DMS114 treated with DMSO at 0.1 percent for 48 hours (cell line): ENCODE measurements around the gene MARCHF5.
"Not testable (repeated sequence)": the region's sequence is repeated elsewhere in the genome, so short reads cannot be mapped to it uniquely, and the experiment has no call there.

Experiments used
- DNase-seq: peaks from one replicate; lab custom pipeline; 2025; ENCODE audit not compliant: unreplicated experiment; lab: John Stamatoyannopoulos, UW

Gene MARCHF5

DNA sequence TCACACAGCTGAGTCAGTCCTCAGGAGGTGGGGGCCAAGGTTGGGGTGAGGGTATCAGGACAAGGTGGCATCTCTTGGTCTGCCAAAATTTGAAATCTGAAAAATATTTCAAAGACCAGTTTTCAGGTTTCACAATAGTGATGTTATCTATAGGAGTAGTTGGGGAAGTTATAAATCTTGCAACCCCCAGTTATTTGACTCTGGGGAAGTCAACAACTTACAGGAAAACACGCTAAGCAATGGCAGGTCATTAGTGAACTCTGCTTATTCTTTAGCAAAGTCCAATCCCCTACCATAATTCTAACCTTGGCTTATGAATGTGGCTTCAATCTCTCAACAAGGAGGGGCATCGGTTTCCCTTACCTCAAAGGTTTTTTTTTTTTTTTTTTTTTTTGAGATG lies 94.9 kb downstream of the MARCHF5 start:
- DNase-seq = no peak

- DNase-seq = no peak
Measured at GRCh38 chr10:92387289-92387940, 96.4 kb downstream of the MARCHF5 start.

DNA sequence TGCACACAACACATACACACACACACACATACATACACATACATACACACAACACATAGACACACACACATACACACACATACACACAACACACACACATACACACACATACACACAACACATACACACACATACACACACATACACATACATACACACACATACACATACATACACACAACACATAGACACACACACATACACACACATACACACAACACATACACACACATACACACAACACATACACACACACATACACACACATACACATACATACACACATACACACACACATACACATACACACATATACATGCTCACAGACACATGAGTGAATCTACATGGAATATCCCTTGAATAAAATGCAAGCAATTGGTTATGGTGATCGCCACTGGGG lies 102.2 kb downstream of the MARCHF5 start:
- not testable (repeated sequence) for DNase-seq

GRCh38 chr10:92395271-92395670 lies 104.3 kb downstream of the MARCHF5 start:
- DNase-seq = no peak

DNA sequence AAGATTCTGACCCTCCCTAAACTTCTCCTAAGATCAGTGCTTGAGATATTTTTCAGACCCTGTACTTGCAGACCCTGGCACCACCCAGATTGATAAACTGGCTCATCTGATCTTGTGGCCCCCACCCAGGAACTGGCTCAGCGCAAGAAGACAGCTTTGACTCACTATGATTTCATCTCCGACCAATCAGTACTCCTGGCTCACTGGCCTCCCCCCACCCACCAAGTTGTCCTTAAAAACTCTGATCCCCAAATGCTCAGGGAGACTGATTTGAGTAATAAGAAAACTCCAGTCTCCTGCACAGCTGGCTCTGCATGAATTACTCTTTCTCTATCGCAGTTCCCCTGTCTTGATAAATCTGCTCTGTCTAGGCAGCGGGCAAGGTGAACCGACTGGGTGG lies 111.3 kb downstream of the MARCHF5 start:
- not testable (repeated sequence) for DNase-seq
